ENCODE results near the gene DNAJC17.

DNAJC17 gene

GRCh38 chr15:40787991-40788390 is 19.3 kb downstream of the DNAJC17 start:
- DNase-seq, result no peak

GRCh38 chr15:40787344-40787841 is 19.9 kb downstream of the DNAJC17 start:
- peak; percentile 86 for DNase-seq

GRCh38 chr15:40785814-40786213 is 21.5 kb downstream of the DNAJC17 start:
- no peak for DNase-seq

- no peak for DNase-seq
Measured at GRCh38 chr15:40785164-40785563, 22.1 kb downstream of the DNAJC17 start.

GRCh38 chr15:40782609-40783227 is 24.6 kb downstream of the DNAJC17 start:
- DNase-seq, result peak; percentile 44

GRCh38 chr15:40776537-40777141 is 30.6 kb downstream of the DNAJC17 start:
- DNase-seq, result no peak

- DNase-seq, result no peak
Measured at GRCh38 chr15:40775740-40776536, 31.3 kb downstream of the DNAJC17 start.

GRCh38 chr15:40775007-40775406 is 32.3 kb downstream of the DNAJC17 start:
- no peak for DNase-seq

- no peak for DNase-seq
Measured at GRCh38 chr15:40773902-40774301, 33.4 kb downstream of the DNAJC17 start.

- DNase-seq, result no peak
Measured at GRCh38 chr15:40773496-40773895, 33.8 kb downstream of the DNAJC17 start.

GRCh38 chr15:40772014-40772413 is 35.3 kb downstream of the DNAJC17 start:
- no peak for DNase-seq

GRCh38 chr15:40771242-40771641 is 36.0 kb downstream of the DNAJC17 start:
- no peak for DNase-seq

GRCh38 chr15:40770147-40770721 is 37.0 kb downstream of the DNAJC17 start:
- DNase-seq, result no peak

- DNase-seq, result no peak
Measured at GRCh38 chr15:40769274-40770146, 37.8 kb downstream of the DNAJC17 start, which contains the start of gene C15orf62. TSS of gene C15orf62 (plus strand) at chr15:40769980. CDS start at chr15:40770496, 516 bp downstream.

- no peak for DNase-seq
Measured at GRCh38 chr15:40768521-40769273, 38.6 kb downstream of the DNAJC17 start.

- no peak for DNase-seq
Measured at GRCh38 chr15:40767838-40768500, 39.3 kb downstream of the DNAJC17 start.

- no peak for DNase-seq
Measured at GRCh38 chr15:40766906-40767837, 40.1 kb downstream of the DNAJC17 start.

- DNase-seq, result no peak
Measured at GRCh38 chr15:40766194-40766815, 41.0 kb downstream of the DNAJC17 start.

GRCh38 chr15:40764629-40765103 is 42.6 kb downstream of the DNAJC17 start:
- no peak for DNase-seq
